ENCODE data around the gene BLACAT1. TPM values are rescaled to one million over a fixed set of nuclear protein-coding genes. Genes with fewer than 3 reads are reported as not detected.
"Not testable (repeated sequence)": the region's sequence is repeated elsewhere in the genome, so short reads cannot be mapped to it uniquely, and the experiment has no call there.

The BLACAT1 gene
- polyA plus RNA-seq, 3 donors: not detected

GRCh38 chr1:205435578-205436573 is 20.0 kb downstream of the BLACAT1 start:
- no peaks in the 10 kb centered on the region for H3K9me3 Mint-ChIP-seq
- Histone ChIP-seq H3K79me2 (ENCODE audit: insufficient read depth, low read length) (no peaks in the 10 kb centered on the region), H2AFZ (ENCODE audit: insufficient read depth, low read depth, low read length, poor library complexity, severe bottlenecking) (no peak overlapping the region), H3K36me3 (replicated peaks in 1 of 2; ENCODE audit: control insufficient read depth in 1 of 2, insufficient read depth in 2 of 2, low read length in 2 of 2) (no peaks in the 10 kb centered on the region), H3K27me3 (ENCODE audit: control insufficient read depth in 2 of 2, insufficient read depth in 2 of 2, low read length in 2 of 2) (no peaks in the 10 kb centered on the region), H3K27ac (ENCODE audit: low read depth in 1 of 2, low read length in 2 of 2) (no peak overlapping the region), H3K9ac (ENCODE audit: insufficient read depth, low read length, poor library complexity, severe bottlenecking) (no peak overlapping the region), H3K9me3 (replicated peaks in 1 of 2; ENCODE audit: control insufficient read depth in 1 of 2, insufficient read depth in 1 of 2, low read length in 2 of 2) (no peaks in the 10 kb centered on the region), H3K4me3 (replicated peaks in 1 of 3; ENCODE audit: low read depth in 2 of 3, low read length in 3 of 3) (no peak overlapping the region), H3K4me2 (replicated peaks; ENCODE audit: extremely low read depth, low read length, poor library complexity, severe bottlenecking) (no peak overlapping the region), H3K4me1 (ENCODE audit: control insufficient read depth in 1 of 2, insufficient read depth in 2 of 2, low read length in 2 of 2) (peaks cover 19 to 32% of the 10 kb centered on the region in 2 donors), H4K20me1 (ENCODE audit: insufficient read depth, low read length) (no peaks in the 10 kb centered on the region)
- peak overlapping the region in 1 of 2 donors; percentile 30 for H3K4me3 Mint-ChIP-seq
- no peak overlapping the region for H3K27ac Mint-ChIP-seq
- intact Hi-C loops (cut with micrococcal nuclease): no loop called here
- peaks cover 35% of the 10 kb centered on the region for H3K4me1 Mint-ChIP-seq
- no peaks in the 10 kb centered on the region for H3K36me3 Mint-ChIP-seq
- TF ChIP-seq CTCF (IDR thresholded peaks at IDR 0.05): no peak
- 77% methylated on average over 6 of the region's 11 CpGs for WGBS (ENCODE audit: insufficient coverage)
- no peak for DNase-seq
- peaks cover 4 to 34% (median 29%) of the 10 kb centered on the region in 3 donors for H3K27me3 Mint-ChIP-seq (ENCODE audit: low read depth in 3 of 3)

GRCh38 chr1:205434738-205435137 is 21.1 kb downstream of the BLACAT1 start:
- no peak overlapping the region for H3K27ac Mint-ChIP-seq
- H3K9me3 Mint-ChIP-seq: peaks cover 0 to 2% (median 0%) of the 10 kb centered on the region in 7 donors
- Histone ChIP-seq H2AFZ (ENCODE audit: insufficient read depth, low read depth, low read length, poor library complexity, severe bottlenecking) (no peak overlapping the region), H3K4me1 (ENCODE audit: control insufficient read depth in 1 of 2, insufficient read depth in 2 of 2, low read length in 2 of 2) (peaks cover 14 to 31% of the 10 kb centered on the region in 2 donors), H3K9me3 (replicated peaks in 1 of 2; ENCODE audit: control insufficient read depth in 1 of 2, insufficient read depth in 1 of 2, low read length in 2 of 2) (no peaks in the 10 kb centered on the region), H4K20me1 (ENCODE audit: insufficient read depth, low read length) (no peaks in the 10 kb centered on the region), H3K4me3 (replicated peaks in 1 of 3; ENCODE audit: low read depth in 2 of 3, low read length in 3 of 3) (no peak overlapping the region), H3K27ac (ENCODE audit: low read depth in 1 of 2, low read length in 2 of 2) (no peak overlapping the region), H3K79me2 (ENCODE audit: insufficient read depth, low read length) (no peaks in the 10 kb centered on the region), H3K27me3 (ENCODE audit: control insufficient read depth in 2 of 2, insufficient read depth in 2 of 2, low read length in 2 of 2) (no peaks in the 10 kb centered on the region), H3K9ac (ENCODE audit: insufficient read depth, low read length, poor library complexity, severe bottlenecking) (no peak overlapping the region), H3K36me3 (replicated peaks in 1 of 2; ENCODE audit: control insufficient read depth in 1 of 2, insufficient read depth in 2 of 2, low read length in 2 of 2) (no peaks in the 10 kb centered on the region), H3K4me2 (replicated peaks; ENCODE audit: extremely low read depth, low read length, poor library complexity, severe bottlenecking) (no peak overlapping the region)
- H3K27me3 Mint-ChIP-seq (ENCODE audit: low read depth in 3 of 3): peaks cover 4 to 32% (median 29%) of the 10 kb centered on the region in 3 donors
- peaks cover 33% of the 10 kb centered on the region for H3K4me1 Mint-ChIP-seq
- H3K36me3 Mint-ChIP-seq: no peaks in the 10 kb centered on the region
- no peak for TF ChIP-seq CTCF (IDR thresholded peaks at IDR 0.05)
- no peak for DNase-seq
- 91% methylated on average over 5 of the region's 6 CpGs for WGBS (ENCODE audit: insufficient coverage)
- no peak overlapping the region for H3K4me3 Mint-ChIP-seq
- intact Hi-C loops (cut with micrococcal nuclease): no loop called here

GRCh38 chr1:205432692-205433091 is 23.2 kb downstream of the BLACAT1 start:
- H2AFZ ChIP-seq (ENCODE audit: insufficient read depth, low read depth, low read length, poor library complexity, severe bottlenecking); intact Hi-C loops (cut with micrococcal nuclease); H3K36me3 Mint-ChIP-seq; H3K4me3 ChIP-seq (replicated peaks in 1 of 3; ENCODE audit: low read depth in 2 of 3, low read length in 3 of 3); H3K36me3 ChIP-seq (replicated peaks in 1 of 2; ENCODE audit: control insufficient read depth in 1 of 2, insufficient read depth in 2 of 2, low read length in 2 of 2); H3K27ac ChIP-seq (ENCODE audit: low read depth in 1 of 2, low read length in 2 of 2); H3K4me3 Mint-ChIP-seq; DNase-seq; H3K27me3 ChIP-seq (ENCODE audit: control insufficient read depth in 2 of 2, insufficient read depth in 2 of 2, low read length in 2 of 2); H3K9ac ChIP-seq (ENCODE audit: insufficient read depth, low read length, poor library complexity, severe bottlenecking); H3K4me2 ChIP-seq (replicated peaks; ENCODE audit: extremely low read depth, low read length, poor library complexity, severe bottlenecking); H4K20me1 ChIP-seq (ENCODE audit: insufficient read depth, low read length); H3K27ac Mint-ChIP-seq; H3K79me2 ChIP-seq (ENCODE audit: insufficient read depth, low read length); H3K9me3 Mint-ChIP-seq; H3K9me3 ChIP-seq (replicated peaks in 1 of 2; ENCODE audit: control insufficient read depth in 1 of 2, insufficient read depth in 1 of 2, low read length in 2 of 2): not testable (repeated sequence)
- no CpG with 5 or more reads among the region's 1 CpG for WGBS (ENCODE audit: insufficient coverage)
- peaks cover 14 to 31% of the 10 kb centered on the region in 2 donors for H3K4me1 ChIP-seq (ENCODE audit: control insufficient read depth in 1 of 2, insufficient read depth in 2 of 2, low read length in 2 of 2)
- Mint-ChIP-seq H3K27me3 (ENCODE audit: low read depth in 3 of 3) (peaks cover 6 to 32% (median 25%) of the 10 kb centered on the region in 3 donors), H3K4me1 (peaks cover 27% of the 10 kb centered on the region)

Data from CD14-positive monocyte (primary cell).